GM10248 (cell line): ENCODE data around the gene TAS2R40.

Experiments used
- CTCF ChIA-PET: fragments of 300-600 bp; sonication (Branson Sonifier 250); formaldehyde crosslinking; extraction: SDS; loops from one replicate; lab custom pipeline; 2021; ENCODE audit warnings: antibody characterized with exemption; lab: Yijun Ruan, JAX
- POLR2A ChIA-PET: fragments of 350-650 bp; sonication (Branson Sonifier 250); formaldehyde crosslinking; extraction: SDS; loops from one replicate; lab custom pipeline; 2020; ENCODE audit warnings: antibody characterized with exemption; lab: Yijun Ruan, JAX
- DNase-seq: peaks from one replicate; pipeline ENCODE4 v3.0.0; 2012; ENCODE audit errors: extremely low spot score
- CTCF ChIP-seq: IDR thresholded peaks from 2 replicates; pipeline ENCODE4 v1.5.1; 2012; ENCODE audit warnings: mild to moderate bottlenecking, low read depth; ENCODE audit errors: extremely low read depth, missing control alignments, control extremely low read depth

TAS2R40 gene

DNA sequence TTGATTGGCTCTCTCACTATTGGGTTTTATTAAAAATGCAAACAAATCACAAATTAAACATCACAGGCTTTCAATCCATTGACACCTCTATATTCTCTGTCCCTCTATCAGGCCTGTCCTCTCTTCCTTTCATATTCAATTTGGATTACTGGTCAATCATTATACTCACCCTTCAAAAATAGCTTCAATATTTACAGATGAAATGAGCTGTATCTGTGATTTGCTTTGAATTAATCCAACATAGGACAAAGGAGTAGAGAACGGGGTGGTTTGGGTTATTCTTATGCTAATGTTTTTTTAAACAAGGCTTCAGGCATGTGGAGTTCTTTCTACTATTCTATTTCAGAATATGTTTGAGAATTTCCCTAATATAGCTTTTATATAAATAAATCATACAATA is 36.3 kb upstream of the TAS2R40 start:
- CTCF ChIA-PET, result interaction anchor here (1.0 kb wide), 1 partner anchor 186 kb away, joined by 3 read pairs; no protein-coding TSS in a partner anchor
- POLR2A ChIA-PET, result no interaction called here
- no peak for DNase-seq
- TF ChIP-seq CTCF, result no peak

DNA sequence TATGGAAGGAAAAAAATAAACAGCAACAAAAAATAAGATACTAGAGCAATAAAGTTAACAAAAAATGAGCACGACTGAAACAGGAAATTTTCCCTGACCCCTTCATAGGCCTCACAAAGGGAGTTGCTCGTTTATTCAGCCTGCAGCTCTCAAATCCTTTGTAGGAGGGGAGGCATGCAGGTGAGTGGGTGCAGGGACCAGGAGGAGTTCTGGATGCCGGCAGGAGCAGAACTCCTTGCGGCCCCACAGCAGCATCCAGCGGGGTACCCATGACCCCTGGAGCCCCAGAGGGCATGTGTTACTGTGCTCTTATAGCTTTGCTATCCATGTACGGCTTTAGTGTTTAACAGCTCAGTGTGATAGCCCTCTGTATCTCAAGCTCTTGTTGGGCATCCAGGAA is 32.8 kb upstream of the TAS2R40 start:
- POLR2A ChIA-PET, result no interaction called here
- no peak for TF ChIP-seq CTCF
- DNase-seq, result no peak
- CTCF ChIA-PET, result interaction anchor here (2.0 kb wide), 1 partner anchor 26 kb away, joined by 16 read pairs; no protein-coding TSS in a partner anchor

DNA sequence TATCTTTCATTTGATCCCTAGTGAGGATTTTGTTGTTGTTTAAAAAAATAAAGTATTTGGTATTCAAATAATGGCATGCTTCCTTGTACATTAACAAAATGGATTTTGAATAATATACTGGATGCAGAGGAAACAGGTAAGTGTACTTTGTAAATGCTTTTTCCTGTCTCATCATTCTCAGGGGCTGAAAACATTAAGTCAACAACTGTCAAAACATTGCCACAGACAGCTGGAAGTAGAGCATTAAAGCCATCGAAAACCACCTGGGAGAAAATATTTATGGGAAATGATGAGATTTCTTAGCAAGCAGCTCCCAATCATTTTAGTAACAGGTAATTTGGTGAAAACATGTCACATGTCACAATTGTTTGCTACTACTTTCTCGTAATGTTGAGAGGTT is 28.0 kb upstream of the TAS2R40 start:
- no peak for TF ChIP-seq CTCF
- ChIA-PET CTCF (no interaction called here), POLR2A (no interaction called here)
- no peak for DNase-seq

- DNase-seq, result no peak
- ChIA-PET CTCF (interaction anchor here (1.0 to 1.8 kb wide), 3 partner anchors 16 to 611 kb away, joined by 3 to 6 read pairs (median 4); no protein-coding TSS in a partner anchor), POLR2A (no interaction called here)
- TF ChIP-seq CTCF, result no peak
Observed at GRCh38 chr7:143199040-143199439, 22.8 kb upstream of the TAS2R40 start.

- no peak for DNase-seq
- POLR2A ChIA-PET, result no interaction called here
- TF ChIP-seq CTCF, result no peak
- CTCF ChIA-PET, result interaction anchor here (1.1 to 5.6 kb wide), 5 partner anchors 12 to 199 kb away, joined by 3 to 47 read pairs (median 5); no protein-coding TSS in a partner anchor
Observed at GRCh38 chr7:143202161-143202560, 19.7 kb upstream of the TAS2R40 start.

GRCh38 chr7:143203386-143203785 is 18.5 kb upstream of the TAS2R40 start:
- POLR2A ChIA-PET, result no interaction called here
- TF ChIP-seq CTCF, result no peak
- no peak for DNase-seq
- CTCF ChIA-PET, result interaction anchor here (1.2 to 5.6 kb wide), 6 partner anchors 11 to 200 kb away, joined by 3 to 47 read pairs (median 4); no protein-coding TSS in a partner anchor
